Bronchial epithelial cell (primary cell): Measurements from ENCODE around the gene RPTOR. TPM values are rescaled to one million over a fixed set of nuclear protein-coding genes. Genes with fewer than 3 reads are reported as not detected.

Experiments
- DNase-seq: peaks from one replicate; pipeline ENCODE4 v3.0.0-alpha.2; 2010; ENCODE audit warnings: low read depth
- FAIRE-seq: peaks from 2 replicates; lab custom pipeline; 2011; peaks lifted over from hg19 to GRCh38; lab: Jason Lieb, UNC
- H3K27me3 ChIP-seq: 2 replicates; pipeline ENCODE4 v1.5.1; 2011; ENCODE audit warnings: low read length; ENCODE audit not compliant: control insufficient read depth, insufficient read depth
- H3K36me3 ChIP-seq: 2 replicates; pipeline ENCODE4 v1.5.1; 2011; ENCODE audit warnings: low read length; ENCODE audit not compliant: control insufficient read depth, insufficient read depth
- H3K4me3 ChIP-seq: 2 replicates; pipeline ENCODE4 v1.5.1; 2011; ENCODE audit warnings: mild to moderate bottlenecking, low read depth, low read length, control low read depth
- CTCF ChIP-seq: IDR thresholded peaks from 2 replicates; pipeline ENCODE4 v1.5.1; 2011; ENCODE audit warnings: mild to moderate bottlenecking, moderate library complexity, low read length, control low read depth, inconsistent platforms; ENCODE audit not compliant: insufficient read depth, severe bottlenecking
- total RNA-seq: library from RNA; depleted of rRNA; stranded (reverse); fragments of >200 nt; gene quantifications from 2 replicates; pipeline ENCODE4 v1.2.1, GENCODE V29; 2014

Gene RPTOR
- total RNA-seq, 1 donor from 2014 or later: 14.0 TPM

- TF ChIP-seq CTCF: no peak
- no peaks in the 10 kb centered on the region for H3K27me3 ChIP-seq
- no peak for FAIRE-seq
- H3K36me3 ChIP-seq: peaks cover 2% of the 10 kb centered on the region
- no peak overlapping the region for H3K4me3 ChIP-seq
- DNase-seq: no peak
Observed at GRCh38 chr17:80564545-80564944, 19.9 kb downstream of the RPTOR start.

GRCh38 chr17:80565343-80566053, 20.9 kb downstream of the RPTOR start:
- Histone ChIP-seq H3K36me3 (no peaks in the 10 kb centered on the region), H3K4me3 (no peak overlapping the region), H3K27me3 (no peaks in the 10 kb centered on the region)
- no peak for TF ChIP-seq CTCF
- no peak for FAIRE-seq
- no peak for DNase-seq

GRCh38 chr17:80566054-80566400, 21.4 kb downstream of the RPTOR start:
- no peak for DNase-seq
- FAIRE-seq: no peak
- no peaks in the 10 kb centered on the region for H3K27me3 ChIP-seq
- no peak for TF ChIP-seq CTCF
- H3K4me3 ChIP-seq: no peak overlapping the region
- no peaks in the 10 kb centered on the region for H3K36me3 ChIP-seq

GRCh38 chr17:80568246-80568645, 23.6 kb downstream of the RPTOR start:
- DNase-seq: no peak
- Histone ChIP-seq H3K4me3 (no peak overlapping the region), H3K36me3 (no peaks in the 10 kb centered on the region), H3K27me3 (no peaks in the 10 kb centered on the region)
- no peak for TF ChIP-seq CTCF
- no peak for FAIRE-seq

GRCh38 chr17:80569924-80570323, 25.3 kb downstream of the RPTOR start:
- H3K27me3 ChIP-seq: no peaks in the 10 kb centered on the region
- no peak for FAIRE-seq
- no peak overlapping the region for H3K4me3 ChIP-seq
- DNase-seq: no peak
- no peaks in the 10 kb centered on the region for H3K36me3 ChIP-seq
- no peak for TF ChIP-seq CTCF

- no peak for TF ChIP-seq CTCF
- no peaks in the 10 kb centered on the region for H3K27me3 ChIP-seq
- no peak overlapping the region for H3K4me3 ChIP-seq
- DNase-seq (no peak), FAIRE-seq (no peak)
- H3K36me3 ChIP-seq: no peaks in the 10 kb centered on the region
Observed at GRCh38 chr17:80573701-80574100, 29.1 kb downstream of the RPTOR start.
